Measurements from ENCODE around the gene PLK2.

PLK2 gene

GRCh38 chr5:58452566-58453258, 7.2 kb downstream of the PLK2 start:
- TF ChIP-seq POLR2AphosphoS5 (IDR thresholded peaks at IDR 0.05; ENCODE audit: low read depth, low read length) = no peak
- no peak for TF ChIP-seq TAF1 (IDR thresholded peaks at IDR 0.05; ENCODE audit: borderline replicate concordance, insufficient read depth, low read length)
- TF ChIP-seq, protein P1, sequence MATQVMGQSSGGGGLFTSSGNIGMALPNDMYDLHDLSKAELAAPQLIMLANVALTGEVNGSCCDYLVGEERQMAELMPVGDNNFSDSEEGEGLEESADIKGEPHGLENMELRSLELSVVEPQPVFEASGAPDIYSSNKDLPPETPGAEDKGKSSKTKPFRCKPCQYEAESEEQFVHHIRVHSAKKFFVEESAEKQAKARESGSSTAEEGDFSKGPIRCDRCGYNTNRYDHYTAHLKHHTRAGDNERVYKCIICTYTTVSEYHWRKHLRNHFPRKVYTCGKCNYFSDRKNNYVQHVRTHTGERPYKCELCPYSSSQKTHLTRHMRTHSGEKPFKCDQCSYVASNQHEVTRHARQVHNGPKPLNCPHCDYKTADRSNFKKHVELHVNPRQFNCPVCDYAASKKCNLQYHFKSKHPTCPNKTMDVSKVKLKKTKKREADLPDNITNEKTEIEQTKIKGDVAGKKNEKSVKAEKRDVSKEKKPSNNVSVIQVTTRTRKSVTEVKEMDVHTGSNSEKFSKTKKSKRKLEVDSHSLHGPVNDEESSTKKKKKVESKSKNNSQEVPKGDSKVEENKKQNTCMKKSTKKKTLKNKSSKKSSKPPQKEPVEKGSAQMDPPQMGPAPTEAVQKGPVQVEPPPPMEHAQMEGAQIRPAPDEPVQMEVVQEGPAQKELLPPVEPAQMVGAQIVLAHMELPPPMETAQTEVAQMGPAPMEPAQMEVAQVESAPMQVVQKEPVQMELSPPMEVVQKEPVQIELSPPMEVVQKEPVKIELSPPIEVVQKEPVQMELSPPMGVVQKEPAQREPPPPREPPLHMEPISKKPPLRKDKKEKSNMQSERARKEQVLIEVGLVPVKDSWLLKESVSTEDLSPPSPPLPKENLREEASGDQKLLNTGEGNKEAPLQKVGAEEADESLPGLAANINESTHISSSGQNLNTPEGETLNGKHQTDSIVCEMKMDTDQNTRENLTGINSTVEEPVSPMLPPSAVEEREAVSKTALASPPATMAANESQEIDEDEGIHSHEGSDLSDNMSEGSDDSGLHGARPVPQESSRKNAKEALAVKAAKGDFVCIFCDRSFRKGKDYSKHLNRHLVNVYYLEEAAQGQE (IDR thresholded peaks at IDR 0.05; ENCODE audit: insufficient read depth in 1 of 2, low read depth in 2 of 2, low read length in 2 of 2) = no peak
- TF ChIP-seq SIN3A (IDR thresholded peaks at IDR 0.05; ENCODE audit: borderline replicate concordance, insufficient read depth, low read length) = no peak
- no peak for TF ChIP-seq FOXP2 (optimal IDR thresholded peaks at IDR 0.05; ENCODE audit: borderline replicate concordance, extremely low read depth, extremely low read length, insufficient read depth)

DNA sequence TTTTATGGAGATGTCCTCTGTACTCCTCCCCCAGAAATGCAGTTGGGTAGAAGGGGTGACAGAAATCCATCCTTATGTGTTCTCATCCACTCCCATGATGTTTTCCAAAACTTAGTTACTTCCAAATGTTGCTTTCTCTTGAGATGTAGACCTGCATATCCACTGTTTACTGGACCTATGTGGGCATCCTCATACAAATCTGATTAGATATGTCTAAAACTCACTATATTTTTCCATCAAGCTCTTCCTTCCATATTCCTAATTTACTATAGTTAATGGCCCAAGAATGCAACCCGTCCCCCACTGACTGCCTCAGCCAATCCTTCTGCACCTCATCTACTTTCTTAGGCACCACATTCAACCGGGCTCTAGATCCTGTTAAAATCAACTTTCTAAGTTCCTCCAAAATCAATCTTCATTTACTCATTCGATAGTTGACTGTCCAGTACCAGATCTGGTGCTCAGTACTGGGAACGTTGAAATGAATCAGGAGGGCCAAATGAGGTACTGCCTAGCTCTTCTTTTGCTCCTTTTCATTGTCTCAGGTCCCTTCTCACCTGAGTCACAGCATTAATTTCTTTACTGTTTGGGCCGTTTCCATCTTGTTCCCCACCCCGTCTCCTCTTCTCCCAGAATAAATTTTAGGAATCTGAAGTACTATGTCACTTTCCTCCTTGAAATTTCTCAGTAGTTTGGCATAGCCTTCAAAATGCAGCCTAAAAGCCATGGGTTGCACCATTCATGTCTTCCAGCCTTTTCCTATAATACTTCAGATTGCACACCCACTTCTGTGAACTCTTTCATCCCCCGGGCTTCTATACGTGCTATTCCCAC, 7.9 kb downstream of the PLK2 start:
- TF ChIP-seq POLR2AphosphoS5 (IDR thresholded peaks at IDR 0.05; ENCODE audit: low read depth, low read length) (no peak), FOXP2 (optimal IDR thresholded peaks at IDR 0.05; ENCODE audit: borderline replicate concordance, extremely low read depth, extremely low read length, insufficient read depth) (no peak), SIN3A (IDR thresholded peaks at IDR 0.05; ENCODE audit: borderline replicate concordance, insufficient read depth, low read length) (no peak), TAF1 (IDR thresholded peaks at IDR 0.05; ENCODE audit: borderline replicate concordance, insufficient read depth, low read length) (no peak)
- TF ChIP-seq, protein P1 (IDR thresholded peaks at IDR 0.05; ENCODE audit: insufficient read depth in 1 of 2, low read depth in 2 of 2, low read length in 2 of 2) = no peak

GRCh38 chr5:58450811-58451629, 8.9 kb downstream of the PLK2 start:
- TF ChIP-seq, protein P1 (IDR thresholded peaks at IDR 0.05; ENCODE audit: insufficient read depth in 1 of 2, low read depth in 2 of 2, low read length in 2 of 2) = no peak
- no peak for TF ChIP-seq TAF1 (IDR thresholded peaks at IDR 0.05; ENCODE audit: borderline replicate concordance, insufficient read depth, low read length)
- no peak for TF ChIP-seq POLR2AphosphoS5 (IDR thresholded peaks at IDR 0.05; ENCODE audit: low read depth, low read length)

DNA sequence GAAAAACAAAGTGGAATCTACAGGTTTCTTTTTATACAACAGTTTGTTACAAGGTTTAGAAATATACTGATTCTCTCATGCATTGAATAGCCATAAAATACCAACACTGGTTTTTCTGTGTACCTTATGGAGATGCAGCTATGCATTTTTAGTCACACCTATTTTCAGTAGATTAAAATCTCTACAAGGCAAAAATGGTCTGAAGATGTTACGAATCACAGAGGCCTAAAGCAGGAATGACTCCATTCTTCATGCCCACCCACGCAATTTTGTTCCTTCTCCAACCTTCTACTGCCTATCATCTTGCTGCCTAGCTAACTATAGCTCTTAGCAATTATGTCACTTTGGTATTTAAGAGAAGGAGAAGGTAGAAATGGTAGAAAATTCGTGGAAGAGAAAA, 9.9 kb downstream of the PLK2 start:
- TF ChIP-seq, protein P1 (IDR thresholded peaks at IDR 0.05; ENCODE audit: insufficient read depth in 1 of 2, low read depth in 2 of 2, low read length in 2 of 2) = no peak
- TF ChIP-seq TAF1 (IDR thresholded peaks at IDR 0.05; ENCODE audit: borderline replicate concordance, insufficient read depth, low read length) = no peak
- no peak for TF ChIP-seq FOXP2 (optimal IDR thresholded peaks at IDR 0.05; ENCODE audit: borderline replicate concordance, extremely low read depth, extremely low read length, insufficient read depth)
- no peak for TF ChIP-seq POLR2AphosphoS5 (IDR thresholded peaks at IDR 0.05; ENCODE audit: low read depth, low read length)
- no peak for TF ChIP-seq SIN3A (IDR thresholded peaks at IDR 0.05; ENCODE audit: borderline replicate concordance, insufficient read depth, low read length)

All from PFSK-1 (cell line).